DMS153 treated with DMSO at 0.1 percent for 48 hours (cell line): Measurements from ENCODE around the gene MTG2.
A peak's percentile ranks its signal among the peaks of the same experiment; 100 is the strongest.

Experiments used
- DNase-seq: peaks from one replicate; lab custom pipeline; 2025; ENCODE audit not compliant: unreplicated experiment; lab: John Stamatoyannopoulos, UW

The MTG2 gene

GRCh38 chr20:62216636-62217566 lies 34.1 kb downstream of the MTG2 start:
- DNase-seq = no peak

- DNase-seq = no peak
Measured at GRCh38 chr20:62217913-62218773, 35.3 kb downstream of the MTG2 start.

- no peak for DNase-seq
Measured at GRCh38 chr20:62219101-62219991, 36.5 kb downstream of the MTG2 start.

GRCh38 chr20:62219992-62220665 lies 37.3 kb downstream of the MTG2 start, which contains the start of gene HRH3:
Gene HRH3 (minus strand): TSS chr20:62220278. CDS start chr20:62219970, 308 bp downstream.
- DNase-seq = no peak

- DNase-seq = no peak
Measured at GRCh38 chr20:62220666-62221568, 38.1 kb downstream of the MTG2 start.

GRCh38 chr20:62222266-62222850 lies 39.5 kb downstream of the MTG2 start:
- DNase-seq = no peak

GRCh38 chr20:62222972-62223371 lies 40.1 kb downstream of the MTG2 start:
- no peak for DNase-seq

- DNase-seq = no peak
Measured at GRCh38 chr20:62223571-62223970, 40.7 kb downstream of the MTG2 start.

GRCh38 chr20:62224113-62224855 lies 41.5 kb downstream of the MTG2 start:
- no peak for DNase-seq

GRCh38 chr20:62225026-62225425 lies 42.2 kb downstream of the MTG2 start:
- no peak for DNase-seq

- DNase-seq = no peak
Measured at GRCh38 chr20:62225820-62226635, 43.2 kb downstream of the MTG2 start.

- no peak for DNase-seq
Measured at GRCh38 chr20:62226707-62227590, 44.1 kb downstream of the MTG2 start.

- no peak for DNase-seq
Measured at GRCh38 chr20:62227591-62227976, 44.8 kb downstream of the MTG2 start.

- peak; percentile 33 for DNase-seq
Measured at GRCh38 chr20:62227977-62228958, 45.4 kb downstream of the MTG2 start.

GRCh38 chr20:62228982-62229545 lies 46.2 kb downstream of the MTG2 start:
- DNase-seq = no peak
